Fibroblast of skin of back (primary cell): ENCODE data around the gene PXYLP1.

Source experiments
- DNase-seq: peaks from one replicate; pipeline ENCODE4 v3.0.0-alpha.2; 2013

PXYLP1 gene

DNA sequence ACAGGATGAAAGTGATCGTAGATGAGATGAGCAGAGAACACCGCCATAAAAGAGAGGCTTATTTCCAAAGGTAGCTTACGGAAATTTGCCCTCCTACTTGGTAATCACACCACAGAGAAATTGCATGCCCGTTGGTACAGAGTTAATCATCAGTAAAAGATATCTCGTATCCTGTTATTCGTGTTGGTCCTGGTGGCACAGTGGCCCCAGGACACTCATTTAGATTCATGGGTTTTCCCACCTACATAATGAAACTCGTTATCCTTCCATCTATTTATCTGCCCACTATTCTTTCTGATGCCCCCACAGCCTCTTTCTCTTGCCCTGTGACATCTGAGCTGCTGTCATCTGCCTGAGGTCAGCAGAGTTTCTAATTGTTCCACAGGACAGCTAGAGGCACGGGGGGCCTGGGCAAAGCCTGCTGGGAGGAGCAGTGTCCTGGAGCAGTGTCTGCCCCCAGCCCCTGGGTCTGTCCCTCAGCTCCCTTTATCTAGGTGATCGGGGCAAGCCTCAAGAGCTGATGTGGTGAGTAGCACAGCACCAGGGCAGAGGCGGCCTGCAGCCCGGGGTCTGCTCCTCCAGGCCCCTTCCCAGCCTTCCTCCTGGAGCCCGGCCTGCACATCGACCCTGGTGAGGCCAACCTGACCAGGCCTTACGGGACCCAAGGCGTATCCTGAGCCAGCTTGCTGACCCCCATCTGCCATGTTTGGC is 42.2 kb downstream of the PXYLP1 start:
- no peak for DNase-seq

DNA sequence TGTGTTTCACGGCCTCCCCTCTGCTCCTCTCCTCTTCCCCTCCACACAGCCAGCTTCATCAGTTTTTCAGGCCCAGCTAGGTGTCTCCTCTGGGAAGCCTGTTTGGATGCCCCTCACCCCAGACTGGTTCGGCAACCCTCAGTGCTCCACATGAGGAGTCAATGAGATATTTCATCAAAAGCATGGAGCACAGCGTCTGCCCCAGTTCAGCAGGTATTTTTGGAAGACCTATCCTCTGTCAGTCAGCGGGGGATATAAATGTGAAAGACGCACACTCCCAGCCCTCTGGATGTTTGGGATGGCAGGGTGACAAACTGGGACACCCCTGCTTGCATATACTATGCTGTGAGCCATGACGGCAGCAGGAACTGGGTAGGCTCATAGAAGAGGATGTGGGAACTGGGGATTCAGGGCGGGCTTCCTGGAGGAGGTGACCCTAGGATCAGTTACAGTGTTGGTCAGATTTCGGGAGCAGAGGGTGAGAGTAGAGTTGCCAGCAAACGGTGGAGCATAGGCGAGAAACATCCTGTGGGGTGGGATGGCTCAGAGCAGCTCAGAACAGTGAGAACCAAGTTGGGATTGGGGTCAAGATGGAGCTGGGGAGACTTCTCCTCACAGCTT is 42.9 kb downstream of the PXYLP1 start:
- no peak for DNase-seq

DNA sequence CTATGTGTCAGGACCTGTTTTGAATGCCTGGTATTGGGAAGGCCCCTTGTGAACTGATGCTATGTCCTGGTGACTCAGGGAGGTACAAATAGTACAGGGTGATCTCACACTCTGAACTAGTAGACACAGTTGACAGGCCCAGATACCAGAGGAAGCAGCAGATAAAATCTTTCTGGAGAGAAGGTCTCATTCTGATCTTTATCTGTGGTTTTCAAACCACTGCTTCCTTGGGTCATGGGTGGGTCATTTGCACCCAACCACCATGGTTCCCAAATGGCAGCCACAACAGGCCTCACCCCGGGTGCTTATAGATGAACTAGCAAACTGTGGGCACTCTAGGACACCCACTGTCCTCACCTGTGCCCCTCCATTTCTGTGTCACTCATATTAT is 43.4 kb downstream of the PXYLP1 start:
- DNase-seq, result peak; percentile 75

DNA sequence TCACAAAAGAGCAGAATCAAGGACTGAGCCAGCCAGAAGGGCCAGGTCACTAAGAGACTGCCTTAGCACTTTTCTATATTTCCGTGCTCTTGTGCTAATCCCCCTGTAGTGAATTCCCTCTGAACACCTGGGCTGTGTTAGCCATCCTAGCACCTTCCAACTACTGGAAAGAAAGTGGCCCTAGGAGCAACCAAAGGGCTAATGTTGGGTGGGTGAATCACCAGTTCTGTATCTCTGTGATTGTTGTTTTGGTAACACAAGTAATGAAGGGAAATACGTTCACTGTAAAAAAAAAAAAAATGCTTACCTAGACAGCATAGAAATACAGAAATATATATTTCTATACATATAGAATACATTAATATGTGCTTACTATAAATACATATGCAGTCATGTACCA is 43.9 kb downstream of the PXYLP1 start:
- DNase-seq, result peak; percentile 14

DNA sequence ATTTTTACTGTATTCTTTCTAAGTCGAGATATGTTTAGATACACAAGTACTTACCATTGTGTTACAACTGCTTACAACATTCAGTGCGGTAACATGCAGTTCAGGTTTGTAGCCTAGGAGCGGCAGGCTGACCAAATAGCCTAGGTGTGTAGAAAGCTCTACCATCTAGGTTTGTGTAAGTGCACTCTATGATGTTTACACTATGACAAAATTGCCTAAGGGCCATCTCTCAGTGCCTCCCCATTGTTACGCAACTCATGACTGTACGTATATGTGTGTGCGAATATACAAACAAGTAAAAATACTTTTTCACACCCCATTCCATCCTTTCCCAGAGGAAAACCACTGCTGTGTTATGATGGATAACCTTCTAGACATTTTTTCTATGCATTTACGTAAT is 44.3 kb downstream of the PXYLP1 start:
- DNase-seq, result no peak

DNA sequence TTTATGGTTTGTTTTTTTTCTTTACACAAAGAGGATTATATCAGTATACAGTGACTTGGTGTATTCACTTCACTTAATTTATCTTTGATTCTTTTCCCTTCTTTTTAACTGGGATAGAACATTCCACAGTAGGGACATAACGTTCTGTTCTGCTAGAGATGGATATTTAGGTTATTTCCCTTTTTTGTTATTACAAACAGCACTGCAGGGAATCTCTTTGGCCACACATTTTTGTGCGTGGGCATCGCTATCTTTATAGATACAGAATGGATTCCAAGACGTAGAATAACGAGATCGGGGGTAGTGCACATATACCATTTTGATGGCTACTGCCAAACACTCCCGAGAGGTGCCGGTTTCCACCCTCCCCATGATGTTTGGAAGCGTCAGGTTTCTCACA is 44.8 kb downstream of the PXYLP1 start:
- no peak for DNase-seq

DNA sequence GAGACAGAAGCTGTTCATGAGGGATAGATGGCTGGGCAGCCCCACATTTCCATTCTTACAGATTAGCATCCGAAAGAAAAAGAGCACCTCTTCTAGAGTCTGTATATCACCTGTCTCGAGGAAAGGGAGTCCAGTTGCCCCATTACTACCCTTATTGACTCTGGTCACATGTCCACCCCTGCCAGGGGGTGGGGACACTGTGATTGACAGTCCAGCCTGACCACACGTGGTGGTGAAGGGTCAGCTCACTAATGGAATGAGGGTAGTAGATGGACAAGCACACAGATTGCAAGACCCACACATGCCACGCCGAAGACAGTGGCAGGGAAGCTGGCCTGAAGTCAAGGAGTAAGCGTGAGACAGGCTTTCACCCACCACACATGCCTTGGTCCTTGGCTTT is 45.8 kb downstream of the PXYLP1 start:
- no peak for DNase-seq

DNA sequence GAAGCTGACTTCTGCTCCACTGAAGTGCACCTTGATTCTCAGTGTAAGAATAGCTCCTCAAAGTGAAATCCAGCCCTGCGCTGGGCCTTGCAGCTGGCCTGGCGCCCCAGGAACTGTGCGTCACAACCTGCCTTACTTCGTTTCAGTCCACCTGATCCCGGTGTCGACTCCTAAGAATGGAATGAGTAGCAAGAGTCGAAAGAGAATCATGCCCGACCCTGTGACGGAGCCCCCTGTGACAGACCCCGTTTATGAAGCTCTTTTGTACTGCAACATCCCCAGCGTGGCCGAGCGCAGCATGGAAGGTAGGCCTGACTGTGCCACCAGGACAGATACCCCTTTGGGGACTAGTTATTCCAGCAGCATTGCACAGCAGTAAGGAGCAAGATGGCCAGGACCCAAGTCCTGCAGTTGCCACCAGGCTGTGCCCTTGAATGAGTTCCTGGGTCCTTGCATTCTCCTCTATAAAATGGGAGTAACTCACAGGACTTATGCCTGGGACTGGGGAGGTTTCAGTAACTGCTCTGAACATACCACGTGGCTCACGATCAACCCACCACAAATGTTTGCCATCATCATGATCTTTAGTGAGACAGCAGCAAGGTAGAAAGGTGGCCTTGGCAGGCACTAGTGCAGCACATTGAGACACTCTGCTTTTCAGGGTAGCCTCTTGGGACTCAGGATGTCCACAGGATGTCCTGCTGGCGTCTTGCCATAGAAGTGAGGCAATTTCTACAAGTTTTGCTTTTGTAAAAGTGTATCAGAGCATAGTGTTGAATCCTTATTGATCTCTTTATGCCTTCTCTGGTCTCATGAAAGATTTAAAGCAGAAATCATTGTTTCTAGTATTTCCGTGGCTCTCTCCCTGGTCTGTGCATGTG is 46.8 kb downstream of the PXYLP1 start:
- peak; percentile 40 for DNase-seq

DNA sequence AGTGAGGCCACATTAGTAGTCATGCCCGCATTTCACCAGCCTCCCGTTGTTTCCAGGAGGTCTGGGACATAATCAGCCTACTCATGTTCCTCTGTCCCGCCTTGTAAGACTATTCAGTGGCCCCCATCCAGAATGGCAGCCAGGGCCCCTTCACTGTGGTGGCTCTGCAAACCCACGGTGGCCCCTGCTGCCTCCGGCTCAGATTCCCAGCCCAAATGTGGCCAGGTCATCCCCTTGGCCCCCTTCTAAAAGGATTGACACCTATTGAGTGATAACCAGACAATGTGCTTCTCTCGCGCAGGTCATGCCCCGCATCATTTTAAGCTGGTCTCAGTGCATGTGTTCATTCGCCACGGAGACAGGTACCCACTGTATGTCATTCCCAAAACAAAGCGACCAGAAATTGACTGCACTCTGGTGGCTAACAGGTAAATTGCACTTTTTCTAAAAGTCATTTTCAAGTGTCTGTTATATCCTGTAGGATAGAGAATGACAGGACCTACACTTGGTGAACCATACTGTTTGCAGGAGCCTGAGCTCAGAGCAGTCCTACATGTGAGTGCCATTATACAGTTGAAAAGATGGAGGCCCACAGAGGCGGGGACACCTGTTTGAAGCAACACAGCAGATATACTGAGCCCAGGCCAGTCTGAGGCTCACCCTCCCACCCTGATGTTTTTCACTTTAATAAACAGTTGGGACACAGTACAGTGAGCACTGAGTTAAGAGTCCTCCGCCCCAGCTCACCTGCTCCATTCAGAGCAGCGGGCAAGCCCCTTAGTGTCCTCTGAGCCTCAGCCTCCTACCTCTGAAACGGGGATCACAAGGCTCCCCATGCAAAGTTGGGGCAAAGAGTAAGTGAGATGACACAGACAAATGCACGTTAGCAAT is 47.7 kb downstream of the PXYLP1 start:
- peak; percentile 39 for DNase-seq

DNA sequence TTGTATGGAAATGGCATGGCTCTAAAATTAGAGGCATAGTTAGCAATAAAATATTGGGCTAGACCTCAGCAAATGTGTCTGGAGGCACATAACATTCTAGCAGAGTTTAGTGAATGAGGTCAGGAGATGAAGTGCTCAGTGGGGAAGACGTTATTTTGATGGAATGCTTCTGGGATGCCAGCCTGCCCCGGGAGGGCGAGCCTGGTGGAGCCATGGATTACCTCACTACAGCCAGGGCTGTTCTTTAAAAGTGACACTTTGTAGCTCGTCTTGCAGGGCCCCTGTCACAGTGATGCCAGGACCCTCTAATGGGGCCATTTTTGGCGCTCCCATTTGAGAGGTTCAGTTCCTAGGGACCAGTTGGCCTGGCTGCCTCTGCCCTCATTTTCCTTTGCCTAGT is 48.5 kb downstream of the PXYLP1 start:
- DNase-seq, result peak; percentile 88

DNA sequence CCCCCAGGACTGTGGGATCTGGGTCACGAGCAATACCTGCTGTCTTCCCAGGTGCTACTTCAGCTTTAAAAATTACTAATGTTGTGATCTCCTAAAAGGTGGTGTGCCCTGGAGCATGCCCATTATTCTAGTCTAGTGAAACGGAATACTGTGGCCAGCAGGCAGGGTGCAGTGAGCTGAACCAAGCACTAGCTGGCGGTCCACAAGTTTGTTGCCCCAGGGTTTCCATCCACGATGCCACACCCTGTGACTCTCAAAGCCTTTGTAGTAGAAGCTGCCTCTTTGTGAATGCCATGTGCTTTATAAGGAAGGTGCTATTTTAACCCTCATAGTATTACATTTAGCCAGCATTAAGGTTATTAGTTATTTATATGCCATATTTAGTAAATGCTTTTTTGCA is 49.1 kb downstream of the PXYLP1 start:
- DNase-seq, result no peak

DNA sequence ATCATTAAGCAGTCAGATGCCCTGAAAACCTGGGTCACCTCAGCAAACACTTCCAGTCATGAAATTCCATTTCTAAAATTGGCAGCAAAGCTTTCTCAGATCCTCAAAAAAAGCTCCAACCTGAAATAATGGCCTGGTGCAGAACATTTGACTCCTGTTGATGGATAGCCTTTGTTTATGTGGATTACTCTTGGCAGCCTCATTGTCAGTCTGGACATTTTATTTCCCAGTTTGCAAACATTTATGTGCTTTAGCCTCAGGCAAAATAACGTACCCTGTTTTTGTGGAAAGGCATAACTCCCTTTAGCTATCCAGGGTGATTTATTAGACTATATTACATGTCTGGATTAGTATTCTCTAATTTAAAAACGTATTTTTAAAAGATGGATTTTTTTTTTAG is 53.9 kb downstream of the PXYLP1 start:
- DNase-seq, result no peak

DNA sequence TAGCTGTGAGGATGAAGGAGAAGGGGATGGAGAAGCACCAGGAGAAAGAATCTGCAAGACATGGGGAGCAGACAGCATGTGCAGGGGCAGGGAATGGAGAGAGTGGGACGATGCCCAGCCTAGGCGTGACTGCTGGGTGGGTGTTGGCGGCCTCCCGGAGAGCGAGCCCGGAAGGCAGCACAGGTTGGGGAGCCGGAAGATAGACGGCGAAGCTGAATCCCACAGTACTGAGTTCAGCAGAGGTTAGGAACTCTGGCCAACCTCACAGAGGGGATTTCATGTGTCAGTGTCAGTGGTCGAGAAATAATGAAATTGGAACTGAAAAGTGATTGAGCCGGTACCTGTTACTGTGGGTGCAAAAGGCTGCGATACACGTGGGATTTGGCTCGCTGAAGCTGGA is 55.2 kb downstream of the PXYLP1 start:
- no peak for DNase-seq

DNA sequence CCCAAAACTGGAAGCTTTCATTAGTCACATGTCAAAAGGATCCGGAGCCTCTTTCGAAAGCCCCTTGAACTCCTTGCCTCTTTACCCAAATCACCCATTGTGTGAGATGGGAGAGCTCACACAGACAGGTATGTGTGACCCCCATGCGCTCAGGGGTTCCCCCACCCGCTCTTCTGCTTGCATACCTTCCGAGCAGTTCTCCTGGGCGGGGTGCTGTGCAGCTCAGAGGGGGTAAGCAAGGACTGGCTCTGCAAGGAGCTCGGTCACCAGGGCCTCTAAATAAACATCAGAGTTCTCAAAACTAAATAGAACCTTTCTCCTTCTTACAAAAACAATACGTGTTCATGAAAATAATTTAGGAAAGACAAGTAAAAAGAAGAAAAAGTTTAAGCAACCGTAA is 55.7 kb downstream of the PXYLP1 start:
- DNase-seq, result no peak

DNA sequence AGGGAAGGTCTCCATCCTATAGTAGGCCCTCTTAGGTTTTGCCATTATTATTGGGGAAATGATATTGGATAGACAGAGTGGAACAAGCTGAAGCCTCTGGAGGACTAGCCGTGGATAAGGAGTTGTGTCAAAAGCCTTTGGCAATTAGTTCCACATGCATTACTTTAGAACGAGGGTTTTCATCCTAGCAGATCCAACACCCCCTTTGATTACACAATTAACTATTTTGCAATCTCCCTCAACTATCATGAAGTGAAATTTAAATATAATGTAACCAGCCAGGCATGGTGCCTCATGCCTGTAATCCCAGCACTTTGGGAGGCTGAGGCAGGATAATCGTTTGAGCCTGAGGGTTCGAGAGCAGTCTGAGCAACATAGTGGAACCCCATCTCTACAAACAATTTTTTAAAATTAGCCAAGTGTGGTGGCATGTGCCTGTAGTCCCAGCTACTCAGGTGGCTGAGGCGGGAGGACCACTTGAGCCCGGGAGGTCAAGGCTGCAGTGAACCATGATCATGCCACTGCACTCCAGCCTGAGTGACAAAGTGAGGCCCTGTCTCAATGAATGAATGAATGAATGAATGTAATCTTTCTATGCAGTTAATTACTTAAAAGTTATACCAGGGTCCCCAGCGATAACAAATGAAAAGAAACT is 56.8 kb downstream of the PXYLP1 start:
- DNase-seq, result no peak

DNA sequence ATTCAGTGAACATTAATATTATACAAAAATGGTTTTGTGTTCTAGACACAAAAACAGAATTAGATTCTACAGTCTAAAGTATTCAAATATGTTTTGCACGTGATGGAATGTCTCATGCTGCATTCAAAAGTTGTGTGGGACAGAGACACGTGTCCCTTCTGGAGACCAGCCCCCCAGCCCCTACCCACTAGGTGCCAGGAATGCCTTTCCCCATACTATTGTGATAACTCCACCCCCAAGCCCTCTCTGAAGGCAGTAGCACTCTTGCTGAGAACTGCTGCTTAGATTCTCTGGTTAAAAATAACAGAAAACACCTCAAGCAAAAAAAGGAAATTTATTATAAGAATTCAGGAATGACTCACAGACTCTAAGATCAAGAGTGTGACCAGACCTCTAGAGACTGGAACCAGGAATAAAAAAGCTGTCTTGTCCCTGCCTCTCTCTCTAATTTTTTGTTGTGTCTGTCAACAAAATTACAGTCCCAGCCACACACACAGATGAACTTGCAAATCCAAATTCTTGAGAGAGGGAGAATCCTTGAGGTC is 57.7 kb downstream of the PXYLP1 start:
- peak; percentile 43 for DNase-seq

DNA sequence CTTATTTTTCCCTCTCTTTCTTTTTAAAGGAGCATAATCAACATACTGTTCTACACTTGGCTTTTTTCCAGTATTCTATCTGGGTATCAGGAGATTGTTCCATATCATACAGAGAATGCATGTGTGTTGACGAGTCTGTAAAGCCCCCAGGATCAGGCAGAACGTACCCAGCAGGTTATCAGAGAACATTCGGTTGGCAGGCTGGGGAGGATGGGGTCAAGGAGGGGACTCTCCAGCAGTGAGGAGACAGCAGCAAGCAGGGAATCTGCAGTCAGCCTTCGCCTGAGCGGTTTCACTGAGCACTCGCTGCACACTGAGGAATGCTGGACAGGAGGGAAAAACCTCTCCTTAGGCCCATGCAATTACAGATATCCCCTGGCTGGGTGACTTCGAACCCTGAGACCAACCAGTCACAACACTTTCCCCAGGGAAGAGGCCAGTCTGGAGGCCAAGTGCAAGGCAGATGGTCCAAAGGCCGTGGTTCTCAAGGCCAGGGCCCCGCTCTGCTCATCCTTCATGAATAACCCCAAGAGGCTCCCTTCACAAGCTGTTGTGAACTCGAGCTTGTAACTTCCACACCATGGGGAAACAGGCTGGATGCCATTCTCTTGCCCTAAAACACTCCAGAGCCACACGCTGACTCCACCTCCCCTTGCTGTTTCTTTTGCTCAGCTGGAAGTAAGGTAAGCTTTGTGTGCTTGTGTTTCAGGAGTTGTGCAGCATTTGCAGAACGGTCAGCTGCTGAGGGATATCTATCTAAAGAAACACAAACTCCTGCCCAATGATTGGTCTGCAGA is 60.1 kb downstream of the PXYLP1 start:
- no peak for DNase-seq

DNA sequence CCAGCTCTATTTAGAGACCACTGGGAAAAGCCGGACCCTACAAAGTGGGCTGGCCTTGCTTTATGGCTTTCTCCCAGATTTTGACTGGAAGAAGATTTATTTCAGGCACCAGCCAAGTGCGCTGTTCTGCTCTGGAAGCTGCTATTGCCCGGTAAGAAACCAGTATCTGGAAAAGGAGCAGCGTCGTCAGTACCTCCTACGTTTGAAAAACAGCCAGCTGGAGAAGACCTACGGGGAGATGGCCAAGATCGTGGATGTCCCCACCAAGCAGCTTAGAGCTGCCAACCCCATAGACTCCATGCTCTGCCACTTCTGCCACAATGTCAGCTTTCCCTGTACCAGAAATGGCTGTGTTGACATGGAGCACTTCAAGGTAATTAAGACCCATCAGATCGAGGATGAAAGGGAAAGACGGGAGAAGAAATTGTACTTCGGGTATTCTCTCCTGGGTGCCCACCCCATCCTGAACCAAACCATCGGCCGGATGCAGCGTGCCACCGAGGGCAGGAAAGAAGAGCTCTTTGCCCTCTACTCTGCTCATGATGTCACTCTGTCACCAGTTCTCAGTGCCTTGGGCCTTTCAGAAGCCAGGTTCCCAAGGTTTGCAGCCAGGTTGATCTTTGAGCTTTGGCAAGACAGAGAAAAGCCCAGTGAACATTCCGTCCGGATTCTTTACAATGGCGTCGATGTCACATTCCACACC is 60.9 kb downstream of the PXYLP1 start:
- DNase-seq, result no peak

DNA sequence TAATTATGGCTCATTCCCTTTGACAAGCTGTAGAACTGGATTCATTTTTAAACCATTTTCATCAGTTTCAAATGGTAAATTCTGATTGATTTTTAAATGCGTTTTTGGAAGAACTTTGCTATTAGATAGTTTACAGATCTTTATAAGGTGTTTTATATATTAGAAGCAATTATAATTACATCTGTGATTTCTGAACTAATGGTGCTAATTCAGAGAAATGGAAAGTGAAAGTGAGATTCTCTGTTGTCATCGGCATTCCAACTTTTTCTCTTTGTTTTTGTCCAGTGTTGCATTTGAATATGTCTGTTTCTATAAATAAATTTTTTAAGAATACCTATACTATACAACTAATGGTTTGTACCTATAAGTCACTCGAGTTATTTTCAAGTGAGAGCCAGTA is 62.7 kb downstream of the PXYLP1 start:
- DNase-seq, result no peak

DNA sequence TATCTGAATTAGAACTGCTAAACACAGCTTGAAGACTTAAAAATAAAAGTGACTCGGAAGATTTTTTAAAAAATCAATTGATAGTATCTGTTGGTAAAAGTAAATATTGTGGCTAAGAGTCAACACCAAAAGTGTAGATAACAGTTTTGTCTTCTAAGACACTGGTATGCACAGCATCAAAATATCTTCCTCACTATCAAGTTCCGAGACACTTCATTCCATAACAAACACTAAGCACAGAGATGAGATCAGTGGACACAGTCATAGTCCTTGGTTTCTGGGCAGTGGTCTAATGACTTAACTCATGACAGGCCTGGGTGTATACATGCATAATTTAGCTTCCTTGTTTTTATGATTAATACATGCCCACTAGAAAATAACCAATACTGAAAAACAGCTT is 63.2 kb downstream of the PXYLP1 start:
- peak; percentile 83 for DNase-seq
